ENCODE results near the gene RIMS4. TPM values are rescaled to one million over a fixed set of nuclear protein-coding genes. Genes with fewer than 3 reads are reported as not detected.

The RIMS4 gene
- total RNA-seq, 1 donor, result 0.36 TPM

GRCh38 chr20:44780226-44780625 is 30.1 kb downstream of the RIMS4 start:
- H3K79me2 ChIP-seq (ENCODE audit: insufficient read depth, low read length), result no peaks in the 10 kb centered on the region
- no peak overlapping the region for H3K4me2 ChIP-seq (ENCODE audit: insufficient read depth, low read length)
- no peak overlapping the region for H3K4me3 ChIP-seq (ENCODE audit: insufficient read depth, low read length)
- H4K20me1 ChIP-seq (ENCODE audit: insufficient read depth, low read length), result no peaks in the 10 kb centered on the region
- peaks cover 5% of the 10 kb centered on the region for H3K27me3 ChIP-seq (ENCODE audit: insufficient read depth, low read length)
- no peaks in the 10 kb centered on the region for H3K36me3 ChIP-seq (ENCODE audit: insufficient read depth, low read length)
- DNase-seq (ENCODE audit: insufficient read length, low spot score, missing footprints), result no peak
- H3K27ac ChIP-seq (ENCODE audit: low read depth, low read length), result no peak overlapping the region
- H3K4me1 ChIP-seq (ENCODE audit: insufficient read depth, low read length), result no peaks in the 10 kb centered on the region
- no peaks in the 10 kb centered on the region for H3K9me3 ChIP-seq (ENCODE audit: low read depth, low read length)
- H2AFZ ChIP-seq (ENCODE audit: low read length), result no peak overlapping the region
- no peak for TF ChIP-seq CTCF (IDR thresholded peaks at IDR 0.05; ENCODE audit: extremely low read depth, low read depth, low read length)

- no peak for DNase-seq (ENCODE audit: insufficient read length, low spot score, missing footprints)
- Histone ChIP-seq H3K36me3 (ENCODE audit: insufficient read depth, low read length) (no peaks in the 10 kb centered on the region), H3K4me3 (ENCODE audit: insufficient read depth, low read length) (no peak overlapping the region), H2AFZ (ENCODE audit: low read length) (no peak overlapping the region), H3K4me2 (ENCODE audit: insufficient read depth, low read length) (no peak overlapping the region), H3K27me3 (ENCODE audit: insufficient read depth, low read length) (no peaks in the 10 kb centered on the region), H4K20me1 (ENCODE audit: insufficient read depth, low read length) (no peaks in the 10 kb centered on the region), H3K4me1 (ENCODE audit: insufficient read depth, low read length) (no peaks in the 10 kb centered on the region), H3K79me2 (ENCODE audit: insufficient read depth, low read length) (no peaks in the 10 kb centered on the region), H3K27ac (ENCODE audit: low read depth, low read length) (no peak overlapping the region), H3K9me3 (ENCODE audit: low read depth, low read length) (no peaks in the 10 kb centered on the region)
- no peak for TF ChIP-seq CTCF (IDR thresholded peaks at IDR 0.05; ENCODE audit: extremely low read depth, low read depth, low read length)
Measured at GRCh38 chr20:44776980-44777379, 33.4 kb downstream of the RIMS4 start.

DNA sequence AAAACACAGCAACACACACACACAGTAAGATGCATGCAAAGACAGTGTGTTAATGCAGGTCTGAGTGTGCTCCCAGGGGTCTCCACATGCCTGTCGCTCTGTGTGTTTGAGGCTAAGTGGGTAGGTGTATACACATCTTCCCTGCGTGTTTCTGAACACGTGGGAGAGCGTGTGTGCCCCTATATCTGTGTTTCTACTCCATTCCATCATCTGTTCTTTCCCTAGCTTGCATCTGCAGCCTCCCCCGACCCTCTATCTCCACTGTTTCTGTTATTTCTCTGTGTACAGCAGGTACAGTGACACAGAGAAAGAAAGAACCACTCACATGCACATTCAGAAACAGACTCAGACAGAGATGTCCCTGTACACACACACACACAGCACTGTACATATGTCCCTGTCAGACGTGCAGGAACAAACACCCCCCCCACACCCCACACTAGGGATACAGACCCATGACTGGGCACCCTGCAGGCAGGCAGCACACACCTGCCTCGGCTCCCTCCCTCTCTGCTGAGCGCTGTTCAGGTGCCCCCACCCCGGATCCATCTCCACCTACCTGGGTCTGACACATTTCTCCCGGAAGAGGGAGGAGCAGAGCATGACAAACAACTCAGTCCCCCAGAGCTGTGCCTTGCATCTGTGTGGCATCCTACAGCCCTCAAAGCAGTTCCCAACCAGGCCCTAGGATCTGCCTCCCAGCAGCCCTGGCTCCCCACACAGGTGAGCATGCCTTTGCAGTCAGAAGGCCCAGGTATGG is 37.1 kb downstream of the RIMS4 start:
- Histone ChIP-seq H3K27ac (ENCODE audit: low read depth, low read length) (no peak overlapping the region), H2AFZ (ENCODE audit: low read length) (no peak overlapping the region), H3K4me1 (ENCODE audit: insufficient read depth, low read length) (no peaks in the 10 kb centered on the region), H4K20me1 (ENCODE audit: insufficient read depth, low read length) (no peaks in the 10 kb centered on the region), H3K79me2 (ENCODE audit: insufficient read depth, low read length) (no peaks in the 10 kb centered on the region), H3K4me3 (ENCODE audit: insufficient read depth, low read length) (no peak overlapping the region), H3K36me3 (ENCODE audit: insufficient read depth, low read length) (no peaks in the 10 kb centered on the region), H3K27me3 (ENCODE audit: insufficient read depth, low read length) (peaks cover 18% of the 10 kb centered on the region), H3K4me2 (ENCODE audit: insufficient read depth, low read length) (no peak overlapping the region), H3K9me3 (ENCODE audit: low read depth, low read length) (no peaks in the 10 kb centered on the region)
- DNase-seq (ENCODE audit: insufficient read length, low spot score, missing footprints), result no peak
- no peak for TF ChIP-seq CTCF (IDR thresholded peaks at IDR 0.05; ENCODE audit: extremely low read depth, low read depth, low read length)

DNA sequence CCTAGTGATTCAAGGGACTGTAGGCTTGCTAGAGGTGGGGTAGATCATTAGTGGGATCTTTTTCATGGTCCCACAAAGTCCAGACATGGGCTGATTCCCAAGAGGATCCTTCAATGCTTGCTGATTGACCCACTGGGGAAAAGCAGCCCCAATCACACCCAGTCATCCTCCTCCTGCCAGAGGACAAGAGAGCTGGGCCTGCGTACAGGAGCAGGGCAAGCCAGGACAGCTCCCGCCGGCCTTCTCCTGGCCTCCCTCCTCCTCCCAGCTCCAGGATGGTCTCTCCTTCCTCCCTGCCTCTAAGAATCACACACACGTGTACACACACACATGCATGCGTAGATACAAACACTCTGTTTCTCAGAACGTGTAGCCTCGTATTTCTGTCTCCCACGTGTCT is 37.7 kb downstream of the RIMS4 start:
- Histone ChIP-seq H4K20me1 (ENCODE audit: insufficient read depth, low read length) (no peaks in the 10 kb centered on the region), H3K79me2 (ENCODE audit: insufficient read depth, low read length) (no peaks in the 10 kb centered on the region), H3K27me3 (ENCODE audit: insufficient read depth, low read length) (peaks cover 18% of the 10 kb centered on the region), H3K27ac (ENCODE audit: low read depth, low read length) (no peak overlapping the region), H2AFZ (ENCODE audit: low read length) (no peak overlapping the region), H3K4me2 (ENCODE audit: insufficient read depth, low read length) (no peak overlapping the region), H3K36me3 (ENCODE audit: insufficient read depth, low read length) (no peaks in the 10 kb centered on the region), H3K4me3 (ENCODE audit: insufficient read depth, low read length) (no peak overlapping the region), H3K4me1 (ENCODE audit: insufficient read depth, low read length) (no peaks in the 10 kb centered on the region), H3K9me3 (ENCODE audit: low read depth, low read length) (no peaks in the 10 kb centered on the region)
- TF ChIP-seq CTCF (IDR thresholded peaks at IDR 0.05; ENCODE audit: extremely low read depth, low read depth, low read length), result no peak
- DNase-seq (ENCODE audit: insufficient read length, low spot score, missing footprints), result no peak

All from osteoblast (primary cell).